ENCODE measurements around the gene SERPINC1. TPM values are rescaled to one million over a fixed set of nuclear protein-coding genes. Genes with fewer than 3 reads are reported as not detected.

The SERPINC1 gene
- total and polyA plus RNA-seq, 2 of the 8 experiments (the other 6 are each of a cell fraction or from before 2014, with no cell fraction given): 0.08 TPM; not detected in 1

DNA sequence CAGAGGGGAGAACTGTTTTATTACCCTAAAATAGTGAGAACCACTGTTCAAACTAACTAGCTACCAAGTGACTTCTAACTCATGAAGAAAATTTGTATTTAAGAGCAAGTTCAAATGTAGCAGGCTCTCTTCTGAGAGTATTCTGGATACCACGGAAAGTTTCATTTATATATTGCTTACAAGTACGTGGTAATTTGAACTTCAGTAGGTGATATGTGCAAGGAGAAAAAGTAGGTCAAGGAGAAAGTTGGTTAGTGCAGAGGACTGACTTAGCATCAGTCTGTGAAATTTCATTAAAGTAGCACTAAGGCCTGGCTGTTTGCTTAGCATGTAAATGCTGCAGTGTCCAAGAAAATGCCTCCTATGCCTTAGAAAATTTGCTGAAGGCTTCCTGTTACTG lies 16.7 kb downstream of the SERPINC1 start (continued):
- no peak for TF ChIP-seq SRF (IDR thresholded peaks at IDR 0.05; ENCODE audit: low read depth, low read length)
- TF ChIP-seq CBX5 (IDR thresholded peaks at IDR 0.05; ENCODE audit: low read depth, low read length): no peak
- no peak for TF ChIP-seq BCL11A (IDR thresholded peaks at IDR 0.05; ENCODE audit: low read depth in 2 of 2, low read length in 2 of 2)
- TF ChIP-seq CHD2 (IDR thresholded peaks at IDR 0.05; ENCODE audit: low read length): no peak
- no peak for TF ChIP-seq SP4 (IDR thresholded peaks at IDR 0.05; ENCODE audit: low read length)
- no peak for TF ChIP-seq CHD1 (IDR thresholded peaks at IDR 0.05; ENCODE audit: low read depth, low read length)
- no peak for TF ChIP-seq KDM1A (IDR thresholded peaks at IDR 0.05; ENCODE audit: borderline replicate concordance, low read length)
- no peak for TF ChIP-seq GABPA (IDR thresholded peaks at IDR 0.05; ENCODE audit: borderline replicate concordance, insufficient read depth, low read length)

Measured in H1 (cell line).